Neuron (in vitro differentiated cells): Measurements from ENCODE around the gene MORN5.

Experiments
- H2AFZ ChIP-seq: one replicate; pipeline ENCODE4 v1.6.1; 2013; ENCODE audit warnings: low read depth, mild to moderate bottlenecking, inconsistent platforms, low read length, moderate library complexity
- H3K27me3 ChIP-seq: one replicate; pipeline ENCODE4 v1.6.1; 2013; ENCODE audit warnings: low read length; ENCODE audit not compliant: insufficient read depth
- H3K36me3 ChIP-seq: one replicate; pipeline ENCODE4 v1.6.1; 2013; ENCODE audit warnings: low read length; ENCODE audit not compliant: insufficient read depth
- H3K4me1 ChIP-seq: one replicate; pipeline ENCODE4 v1.6.1; 2013; ENCODE audit warnings: low read length; ENCODE audit not compliant: insufficient read depth
- H3K4me3 ChIP-seq: 2 replicates; pipeline ENCODE4 v1.5.1; 2013; ENCODE audit warnings: mild to moderate bottlenecking, low read length, moderate library complexity
- H3K9me3 ChIP-seq: one replicate; pipeline ENCODE4 v1.6.1; 2013; ENCODE audit warnings: low read length

The MORN5 gene

DNA sequence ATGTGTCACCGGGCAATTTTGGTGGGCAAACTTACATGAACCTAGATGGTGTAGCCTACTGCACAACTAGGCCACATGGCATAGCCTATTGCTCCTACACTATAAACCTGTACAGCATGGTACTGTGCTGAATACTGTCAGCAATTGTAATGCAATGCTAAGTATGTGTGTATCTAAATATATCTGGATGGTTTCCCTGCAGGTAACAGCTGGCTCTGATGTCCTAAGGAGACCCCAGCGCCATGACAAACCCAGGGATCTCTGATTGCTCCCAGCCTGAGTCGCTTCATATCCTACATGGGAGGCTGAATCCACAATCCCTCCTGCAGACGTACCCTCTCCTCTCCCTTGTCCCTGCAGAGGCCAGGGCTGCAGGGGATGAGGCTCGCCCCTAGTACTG is 40.0 kb upstream of the MORN5 start:
- no peak overlapping the region for H2AFZ ChIP-seq
- H3K4me1 ChIP-seq: peaks cover 10% of the 10 kb centered on the region
- H3K9me3 ChIP-seq: no peaks in the 10 kb centered on the region
- H3K4me3 ChIP-seq: no peak overlapping the region
- no peaks in the 10 kb centered on the region for H3K36me3 ChIP-seq
- H3K27me3 ChIP-seq: peaks cover 5% of the 10 kb centered on the region

DNA sequence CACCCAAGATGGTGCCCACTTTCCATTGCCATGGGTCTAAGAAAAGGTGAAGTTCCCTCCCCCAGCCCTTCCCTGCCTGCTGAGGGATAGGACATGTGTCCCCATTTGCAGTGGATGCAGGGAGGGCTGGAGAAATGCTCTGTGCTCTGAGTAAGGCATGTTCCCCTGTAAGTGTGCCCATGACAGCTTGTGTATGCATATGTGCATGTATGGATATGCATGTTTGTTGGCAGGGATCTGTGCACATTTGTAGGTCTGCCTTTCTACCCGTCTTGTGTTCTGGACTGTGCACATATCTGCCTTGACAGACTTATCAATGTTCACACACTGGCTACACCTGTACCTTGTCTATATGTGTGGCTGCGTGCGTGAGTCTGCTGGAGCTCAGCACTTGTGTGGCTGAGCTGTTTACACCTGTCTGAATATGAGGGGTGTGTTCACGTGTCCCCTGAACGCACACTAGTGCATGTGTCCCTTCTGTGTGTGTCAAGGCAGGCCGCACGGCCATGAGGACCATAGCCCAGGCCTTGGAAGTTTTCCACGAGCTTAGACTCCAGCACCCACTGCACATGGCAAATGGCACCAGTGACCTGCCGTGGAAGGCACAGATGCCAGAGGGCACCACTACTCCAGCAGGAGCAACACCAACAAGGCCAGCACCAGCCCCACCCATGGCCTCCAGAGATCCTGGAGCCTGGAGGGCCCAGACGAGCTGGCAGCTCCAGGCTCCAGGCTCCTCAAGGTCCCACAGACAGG is 39.2 kb upstream of the MORN5 start:
- peaks cover 6% of the 10 kb centered on the region for H3K27me3 ChIP-seq
- no peak overlapping the region for H2AFZ ChIP-seq
- no peaks in the 10 kb centered on the region for H3K36me3 ChIP-seq
- no peak overlapping the region for H3K4me3 ChIP-seq
- no peaks in the 10 kb centered on the region for H3K9me3 ChIP-seq
- H3K4me1 ChIP-seq: peaks cover 13% of the 10 kb centered on the region

GRCh38 chr9:122121391-122121790 is 38.3 kb upstream of the MORN5 start:
- no peaks in the 10 kb centered on the region for H3K9me3 ChIP-seq
- no peak overlapping the region for H2AFZ ChIP-seq

DNA sequence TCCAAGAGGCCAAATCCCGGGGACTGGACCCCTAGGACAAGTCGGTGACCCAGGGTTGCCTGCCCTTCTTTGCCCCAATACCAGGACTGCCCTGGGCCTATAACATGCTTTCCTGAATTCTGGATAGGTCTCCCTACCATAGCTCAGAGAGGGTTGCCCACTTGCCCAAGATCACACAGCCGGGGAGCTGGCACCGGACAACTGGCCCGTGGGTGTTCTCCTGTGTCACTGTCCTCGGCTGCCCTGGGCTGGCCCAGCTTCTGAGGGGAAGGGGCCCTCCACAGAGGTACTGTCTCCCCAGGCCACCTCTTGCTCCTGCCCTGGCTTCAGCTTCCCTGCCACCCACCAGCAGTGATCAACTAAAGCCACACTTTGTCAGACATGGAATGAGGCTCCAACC is 37.8 kb upstream of the MORN5 start:
- Histone ChIP-seq H3K36me3 (no peaks in the 10 kb centered on the region), H3K4me1 (peaks cover 8% of the 10 kb centered on the region), H2AFZ (no peak overlapping the region), H3K4me3 (no peak overlapping the region), H3K27me3 (peaks cover 21% of the 10 kb centered on the region), H3K9me3 (no peaks in the 10 kb centered on the region)

More at GRCh38 chr9:122121391-122121790, 38.3 kb upstream of the MORN5 start:
- Histone ChIP-seq H3K27me3 (peaks cover 15% of the 10 kb centered on the region), H3K4me3 (no peak overlapping the region), H3K36me3 (no peaks in the 10 kb centered on the region), H3K4me1 (peaks cover 7% of the 10 kb centered on the region)

GRCh38 chr9:122122468-122122867 is 37.2 kb upstream of the MORN5 start:
- Histone ChIP-seq H3K9me3 (no peaks in the 10 kb centered on the region), H3K27me3 (peaks cover 26% of the 10 kb centered on the region), H3K4me1 (peaks cover 8% of the 10 kb centered on the region), H2AFZ (no peak overlapping the region), H3K4me3 (no peak overlapping the region), H3K36me3 (no peaks in the 10 kb centered on the region)

- no peak overlapping the region for H2AFZ ChIP-seq
- H3K27me3 ChIP-seq: peaks cover 32% of the 10 kb centered on the region
- H3K9me3 ChIP-seq: no peaks in the 10 kb centered on the region
- H3K4me1 ChIP-seq: peaks cover 8% of the 10 kb centered on the region
- no peaks in the 10 kb centered on the region for H3K36me3 ChIP-seq
- no peak overlapping the region for H3K4me3 ChIP-seq
Observed at GRCh38 chr9:122122903-122123632, 36.6 kb upstream of the MORN5 start.

GRCh38 chr9:122124048-122124447 is 35.7 kb upstream of the MORN5 start:
- no peaks in the 10 kb centered on the region for H3K9me3 ChIP-seq
- H2AFZ ChIP-seq: no peak overlapping the region
- peaks cover 36% of the 10 kb centered on the region for H3K27me3 ChIP-seq
- no peak overlapping the region for H3K4me3 ChIP-seq
- H3K36me3 ChIP-seq: no peaks in the 10 kb centered on the region
- H3K4me1 ChIP-seq: peaks cover 8% of the 10 kb centered on the region

DNA sequence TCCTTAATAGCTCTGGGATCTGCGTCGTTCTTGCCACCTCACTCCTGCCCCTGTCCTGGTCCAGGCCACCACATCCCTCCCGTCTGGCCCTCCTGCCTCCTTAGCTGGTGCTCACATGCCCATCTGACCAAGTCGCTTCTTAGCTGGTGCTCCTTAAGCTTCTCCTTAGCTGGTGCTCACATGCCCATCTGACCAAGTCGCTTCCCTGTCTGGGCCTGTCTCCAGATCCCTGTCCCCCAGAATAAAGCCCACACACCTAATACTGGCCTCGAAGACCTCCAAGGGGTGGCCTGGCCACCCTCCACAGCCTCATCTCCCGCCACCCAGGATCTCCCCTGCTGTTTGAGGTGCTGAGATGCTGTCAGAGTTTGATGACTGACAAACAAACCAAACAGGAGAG is 35.2 kb upstream of the MORN5 start:
- Histone ChIP-seq H3K9me3 (no peaks in the 10 kb centered on the region), H3K4me1 (peaks cover 8% of the 10 kb centered on the region), H3K27me3 (peaks cover 40% of the 10 kb centered on the region), H3K4me3 (no peak overlapping the region), H2AFZ (no peak overlapping the region), H3K36me3 (no peaks in the 10 kb centered on the region)

GRCh38 chr9:122125158-122125508 is 34.6 kb upstream of the MORN5 start:
- Histone ChIP-seq H3K27me3 (peaks cover 45% of the 10 kb centered on the region), H3K9me3 (no peaks in the 10 kb centered on the region), H3K36me3 (no peaks in the 10 kb centered on the region), H2AFZ (no peak overlapping the region), H3K4me3 (no peak overlapping the region), H3K4me1 (peaks cover 8% of the 10 kb centered on the region)

- H2AFZ ChIP-seq: no peak overlapping the region
- no peaks in the 10 kb centered on the region for H3K9me3 ChIP-seq
- H3K4me1 ChIP-seq: peaks cover 8% of the 10 kb centered on the region
- peaks cover 45% of the 10 kb centered on the region for H3K27me3 ChIP-seq
- no peak overlapping the region for H3K4me3 ChIP-seq
- no peaks in the 10 kb centered on the region for H3K36me3 ChIP-seq
Observed at GRCh38 chr9:122125509-122126330, 34.0 kb upstream of the MORN5 start.

DNA sequence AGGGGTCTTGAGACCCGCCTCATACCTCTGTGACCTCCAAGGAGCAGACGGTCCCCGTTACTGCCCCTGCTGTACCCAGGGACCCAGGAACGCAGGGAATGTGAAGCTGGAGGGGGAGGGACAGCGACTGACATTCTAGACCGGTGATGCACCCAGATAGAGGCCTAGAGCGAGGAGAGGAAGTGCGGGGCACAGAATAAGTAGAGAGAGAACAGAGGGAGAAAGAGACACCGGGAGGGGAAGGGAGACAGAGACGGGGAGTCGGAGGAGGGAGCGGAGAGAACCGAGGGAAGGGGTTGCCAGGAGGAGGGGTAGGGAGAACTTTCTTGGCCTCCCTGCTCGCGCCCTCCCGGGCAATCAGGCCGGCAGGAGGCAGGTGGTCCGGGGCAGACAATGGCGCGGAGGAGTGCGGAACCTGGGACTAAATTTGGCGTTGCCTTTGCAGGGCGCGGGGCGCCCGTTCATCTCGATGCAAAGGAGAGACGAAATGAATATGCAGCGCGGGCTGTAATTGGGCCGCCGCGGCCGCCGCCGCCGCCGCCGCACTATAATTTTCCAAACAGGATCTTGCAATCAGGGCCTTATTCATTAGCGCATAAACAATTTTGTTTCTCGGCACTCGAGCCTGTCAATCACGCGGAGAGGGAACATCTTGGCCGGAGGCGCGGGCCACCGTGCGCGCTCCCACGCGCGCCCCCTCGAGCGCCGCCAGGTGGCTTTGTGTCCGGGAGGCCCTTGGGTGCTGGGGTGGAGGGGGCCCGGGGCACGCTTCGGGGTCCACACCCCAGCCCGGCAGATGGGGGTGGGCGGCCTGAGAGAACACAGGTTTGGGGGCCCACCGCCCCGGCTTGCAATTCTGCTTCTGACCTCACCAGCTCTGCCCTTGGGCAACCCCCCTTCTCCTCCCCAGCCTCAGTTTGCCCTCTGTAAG is 33.1 kb upstream of the MORN5 start:
- H3K36me3 ChIP-seq: no peaks in the 10 kb centered on the region
- no peak overlapping the region for H3K4me3 ChIP-seq
- H3K27me3 ChIP-seq: peaks cover 49% of the 10 kb centered on the region
- peaks cover 13% of the 10 kb centered on the region for H3K4me1 ChIP-seq
- H3K9me3 ChIP-seq: no peaks in the 10 kb centered on the region
- no peak overlapping the region for H2AFZ ChIP-seq

DNA sequence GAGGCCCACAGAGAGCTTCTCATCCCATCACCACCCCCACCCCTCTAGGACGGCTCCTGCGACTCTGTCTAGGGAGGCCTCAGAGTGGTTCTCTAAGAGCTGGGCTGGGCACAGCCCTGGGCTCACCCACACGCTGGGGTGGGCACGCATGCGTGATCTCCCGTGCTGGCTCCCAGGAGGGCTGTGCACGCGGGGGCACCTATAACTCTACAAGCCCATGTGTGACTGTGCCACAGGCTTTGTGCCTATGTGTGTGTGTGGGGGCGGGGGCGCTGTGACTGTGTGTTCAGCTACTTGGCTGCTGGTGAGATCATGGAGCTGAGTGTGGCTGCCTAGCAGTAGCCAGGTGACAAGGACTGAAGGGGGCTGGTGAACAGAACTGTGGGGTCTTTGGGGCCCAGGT is 32.3 kb upstream of the MORN5 start:
- Histone ChIP-seq H3K4me1 (peaks cover 18% of the 10 kb centered on the region), H3K4me3 (no peak overlapping the region), H3K36me3 (no peaks in the 10 kb centered on the region), H3K9me3 (no peaks in the 10 kb centered on the region), H3K27me3 (peaks cover 56% of the 10 kb centered on the region), H2AFZ (no peak overlapping the region)
